H9 (cell line): Measurements from ENCODE around the gene NEMF. TPM values are rescaled to one million over a fixed set of nuclear protein-coding genes. Genes with fewer than 3 reads are reported as not detected.
A peak's percentile ranks its signal among the peaks of the same experiment; 100 is the strongest.
"Not testable (repeated sequence)": the region's sequence is repeated elsewhere in the genome, so short reads cannot be mapped to it uniquely, and the experiment has no call there.

Source experiments
- DNase-seq: peaks from one replicate; pipeline ENCODE4 v3.0.0-alpha.2; 2017
- H2AFZ ChIP-seq: one replicate; pipeline ENCODE4 v1.6.1; 2013; ENCODE audit warnings: mild to moderate bottlenecking, low read length, control low read depth, moderate library complexity
- H2AK5ac ChIP-seq: 2 replicates; pipeline ENCODE4 v1.6.1; 2013; ENCODE audit warnings: low read length, control low read depth, mixed read lengths; ENCODE audit not compliant: insufficient read length
- H2BK120ac ChIP-seq: one replicate; pipeline ENCODE4 v1.6.1; 2013; ENCODE audit warnings: low read depth, mild to moderate bottlenecking, low read length, control low read depth, inconsistent platforms; ENCODE audit not compliant: poor library complexity, severe bottlenecking
- H2BK12ac ChIP-seq: 2 replicates; pipeline ENCODE4 v1.6.1; 2013; ENCODE audit warnings: low read length, control low read depth, mixed read lengths, low read depth; ENCODE audit not compliant: insufficient read length
- H2BK15ac ChIP-seq: 2 replicates; pipeline ENCODE4 v1.6.1; 2013; ENCODE audit warnings: low read depth, low read length, control low read depth
- H2BK20ac ChIP-seq: one replicate; pipeline ENCODE4 v1.6.1; 2013; ENCODE audit warnings: low read depth, mild to moderate bottlenecking, low read length, control low read depth, inconsistent platforms; ENCODE audit not compliant: poor library complexity, severe bottlenecking
- H2BK5ac ChIP-seq: 2 replicates; pipeline ENCODE4 v1.6.1; 2013; ENCODE audit warnings: low read length, control low read depth, mixed read lengths; ENCODE audit not compliant: insufficient read length
- H3K14ac ChIP-seq: 2 replicates; pipeline ENCODE4 v1.6.1; 2013; ENCODE audit warnings: low read length, control low read depth; ENCODE audit not compliant: insufficient read depth
- H3K18ac ChIP-seq: 2 replicates; pipeline ENCODE4 v1.6.1; 2013; ENCODE audit warnings: low read depth, mild to moderate bottlenecking, mixed read lengths, low read length, control low read depth; ENCODE audit not compliant: insufficient read length
- H3K23ac ChIP-seq: 2 replicates; pipeline ENCODE4 v1.6.1; 2013; ENCODE audit warnings: low read length, control low read depth, mixed read lengths, low read depth; ENCODE audit not compliant: insufficient read length
- H3K23me2 ChIP-seq: 2 replicates; pipeline ENCODE4 v1.6.1; 2013; ENCODE audit warnings: low read depth, mild to moderate bottlenecking, mixed read lengths, low read length, control low read depth; ENCODE audit not compliant: insufficient read length, poor library complexity, severe bottlenecking
- H3K27ac ChIP-seq: 2 replicates; pipeline ENCODE4 v1.5.1; 2013; ENCODE audit warnings: low read length, control low read depth, mixed read lengths, low read depth; ENCODE audit not compliant: insufficient read length
- H3K27me3 ChIP-seq: 2 replicates; pipeline ENCODE4 v1.6.1; 2013; ENCODE audit warnings: low read length, control low read depth, inconsistent platforms; ENCODE audit not compliant: insufficient read depth
- H3K4ac ChIP-seq: 2 replicates; pipeline ENCODE4 v1.6.1; 2013; ENCODE audit warnings: low read depth, mild to moderate bottlenecking, control low read depth, inconsistent platforms, low read length, moderate library complexity
- H3K4me1 ChIP-seq: 2 replicates; pipeline ENCODE4 v1.6.1; 2013; ENCODE audit warnings: low read length, control low read depth, inconsistent platforms; ENCODE audit not compliant: insufficient read depth
- H3K4me2 ChIP-seq: 2 replicates; pipeline ENCODE4 v1.6.1; 2013; ENCODE audit warnings: low read length, control low read depth, mixed read lengths; ENCODE audit not compliant: insufficient read length, insufficient read depth
- H3K56ac ChIP-seq: 2 replicates; pipeline ENCODE4 v1.6.1; 2013; ENCODE audit warnings: low read depth, mild to moderate bottlenecking, mixed read lengths, low read length, control low read depth; ENCODE audit not compliant: insufficient read length
- H3K79me1 ChIP-seq: 2 replicates; pipeline ENCODE4 v1.6.1; 2013; ENCODE audit warnings: low read depth, mild to moderate bottlenecking, moderate library complexity, low read length, control low read depth, inconsistent platforms; ENCODE audit not compliant: insufficient read depth, poor library complexity, severe bottlenecking
- H3K79me2 ChIP-seq: 2 replicates; pipeline ENCODE4 v1.6.1; 2013; ENCODE audit warnings: low read length, control low read depth, inconsistent platforms; ENCODE audit not compliant: insufficient read depth
- H3K9ac ChIP-seq: 2 replicates; pipeline ENCODE4 v1.6.1; 2013; ENCODE audit warnings: low read length, control low read depth, mixed read lengths; ENCODE audit not compliant: insufficient read length; ENCODE audit errors: extremely low read depth
- H3K9me3 ChIP-seq: one replicate; pipeline ENCODE4 v1.6.1; 2013; ENCODE audit warnings: low read depth, low read length, inconsistent platforms; ENCODE audit not compliant: control insufficient read depth
- H3T11ph ChIP-seq: one replicate; pipeline ENCODE4 v1.6.1; 2013; ENCODE audit warnings: mild to moderate bottlenecking, low read length, control low read depth, inconsistent platforms
- H4K20me1 ChIP-seq: one replicate; pipeline ENCODE4 v1.6.1; 2013; ENCODE audit not compliant: control insufficient read depth, insufficient read length, insufficient read depth
- H4K5ac ChIP-seq: 2 replicates; pipeline ENCODE4 v1.6.1; 2013; ENCODE audit warnings: low read depth, mild to moderate bottlenecking, mixed read lengths, low read length, control low read depth; ENCODE audit not compliant: insufficient read length
- H4K8ac ChIP-seq: replicated peaks from 2 replicates; pipeline ENCODE4 v1.6.1; 2013; ENCODE audit warnings: low read length, control low read depth, mixed read lengths, low read depth; ENCODE audit not compliant: insufficient read length
- H4K91ac ChIP-seq: 2 replicates; pipeline ENCODE4 v1.6.1; 2013; ENCODE audit warnings: low read depth, mild to moderate bottlenecking, moderate library complexity, mixed read lengths, low read length, control low read depth; ENCODE audit not compliant: insufficient read length
- H3K27ac Mint-ChIP-seq, 3 experiments: 2 replicates in 2 of 3; 3 replicates in 1 of 3; pipeline ENCODE4 v1.8.0; 2020 to 2021; ENCODE audit warnings: mixed read lengths in 3 of 3, mild to moderate bottlenecking in 1 of 3, moderate library complexity in 1 of 3
- H3K27me3 Mint-ChIP-seq: 2 replicates; pipeline ENCODE4 v1.8.0; 2021; ENCODE audit warnings: low read depth, mild to moderate bottlenecking, moderate library complexity, mixed read lengths
- H3K36me3 Mint-ChIP-seq, 3 experiments: 2 replicates in 2 of 3; 3 replicates in 1 of 3; pipeline ENCODE4 v1.8.0; 2020 to 2021; ENCODE audit warnings: low read depth in 3 of 3, mixed read lengths in 3 of 3; ENCODE audit not compliant: insufficient read depth in 1 of 3
- H3K4me1 Mint-ChIP-seq, 2 experiments: 2 replicates each; pipeline ENCODE4 v1.8.0; 2020; ENCODE audit warnings: mixed read lengths in 2 of 2
- H3K4me3 Mint-ChIP-seq, 2 experiments: 2 replicates in 1 of 2; 3 replicates in 1 of 2; pipeline ENCODE4 v1.8.0; 2020 to 2021; ENCODE audit warnings: mild to moderate bottlenecking in 2 of 2, mixed read lengths in 2 of 2, moderate library complexity in 1 of 2
- H3K9me3 Mint-ChIP-seq, 2 experiments: 2 replicates in 1 of 2; 3 replicates in 1 of 2; pipeline ENCODE4 v1.8.0; 2020; ENCODE audit warnings: mild to moderate bottlenecking in 2 of 2, mixed read lengths in 2 of 2, moderate library complexity in 1 of 2
- CTCF ChIP-seq: fragments of 200-600 bp; sonication (generic); conservative IDR thresholded peaks from 3 replicates; pipeline ENCODE4 v1.8.0; 2021; ENCODE audit warnings: antibody characterized with exemption, mild to moderate bottlenecking
- WGBS: extraction: QIAGEN DNeasy Blood & Tissue Kit; methylation state at CpG from one replicate; pipeline ENCODE4 v1.1.7; 2013; ENCODE audit warnings: missing lambda C conversion rate, low lambda C conversion rate, mixed read lengths; ENCODE audit not compliant: insufficient read length; ENCODE audit errors: extremely low coverage; 5-methylcytosine and 5-hydroxymethylcytosine counted together
- total RNA-seq: library from RNA; stranded (reverse); gene quantifications from 2 replicates; pipeline ENCODE4 v1.2.1, GENCODE V29; 2021

Gene NEMF
- total RNA-seq, 1 experiment from 2014 or later: 57.4 TPM

GRCh38 chr14:49816844-49817243 lies 35.7 kb downstream of the NEMF start:
- Histone ChIP-seq H2BK5ac (no peak overlapping the region), H3K27ac (no peak overlapping the region)

GRCh38 chr14:49816118-49816517 lies 36.5 kb downstream of the NEMF start:
- H3K27me3 ChIP-seq, H3K9me3 Mint-ChIP-seq, H2AFZ ChIP-seq, H2AK5ac ChIP-seq, H3K79me2 ChIP-seq, H3K4ac ChIP-seq, H3T11ph ChIP-seq, H2BK120ac ChIP-seq, H3K4me3 Mint-ChIP-seq, H4K8ac ChIP-seq, H3K9ac ChIP-seq, H2BK12ac ChIP-seq, H2BK15ac ChIP-seq, H3K27me3 Mint-ChIP-seq, H3K27ac ChIP-seq, H4K91ac ChIP-seq, H3K4me1 Mint-ChIP-seq, H3K23ac ChIP-seq, H2BK5ac ChIP-seq, H3K56ac ChIP-seq, H3K79me1 ChIP-seq, H2BK20ac ChIP-seq, H3K23me2 ChIP-seq, DNase-seq, H3K14ac ChIP-seq, H4K5ac ChIP-seq, H3K4me2 ChIP-seq, H3K18ac ChIP-seq, H3K4me1 ChIP-seq, H3K9me3 ChIP-seq, H4K20me1 ChIP-seq: not testable (repeated sequence)
- H3K36me3 Mint-ChIP-seq: peaks cover 59 to 89% (median 86%) of the 10 kb centered on the region in 3 experiments
- H3K27ac Mint-ChIP-seq: peak overlapping the region in 1 of 3 experiments; percentile 53; a peak in 3 of 7 replicates
- WGBS: no CpG with 5 or more reads among the region's 2 CpGs

More at GRCh38 chr14:49816844-49817243, 35.7 kb downstream of the NEMF start:
- H3K4me3 Mint-ChIP-seq: no peak overlapping the region
- no peak overlapping the region for H4K5ac ChIP-seq
- H3K9me3 ChIP-seq: no peaks in the 10 kb centered on the region
- no peak overlapping the region for H3T11ph ChIP-seq
- H2BK120ac ChIP-seq: no peak overlapping the region
- H2BK15ac ChIP-seq: no peak overlapping the region
- H3K56ac ChIP-seq: no peak overlapping the region
- H2BK20ac ChIP-seq: no peak overlapping the region
- H3K23me2 ChIP-seq: no peaks in the 10 kb centered on the region
- H2AFZ ChIP-seq: no peak overlapping the region
- H3K79me1 ChIP-seq: no peaks in the 10 kb centered on the region
- no peaks in the 10 kb centered on the region; a peak in 1 of 5 replicates for H3K9me3 Mint-ChIP-seq
- no peaks in the 10 kb centered on the region for H3K79me2 ChIP-seq
- no peaks in the 10 kb centered on the region for H3K27me3 Mint-ChIP-seq
- no peak overlapping the region for H3K23ac ChIP-seq
- DNase-seq: no peak
- no peak overlapping the region for H4K91ac ChIP-seq
- H3K4me1 Mint-ChIP-seq: no peaks in the 10 kb centered on the region
- WGBS: no CpG with 5 or more reads among the region's 3 CpGs
- H4K20me1 ChIP-seq: no peaks in the 10 kb centered on the region
- TF ChIP-seq CTCF: no peak
- no peak overlapping the region for H3K27ac Mint-ChIP-seq
- no peak overlapping the region for H2BK12ac ChIP-seq
- H3K18ac ChIP-seq: no peak overlapping the region
- H3K36me3 Mint-ChIP-seq: peaks cover 57 to 84% (median 80%) of the 10 kb centered on the region in 3 experiments
- H4K8ac ChIP-seq: no peak overlapping the region
- no peaks in the 10 kb centered on the region for H3K4me1 ChIP-seq
- no peak overlapping the region for H2AK5ac ChIP-seq
- H3K27me3 ChIP-seq: no peaks in the 10 kb centered on the region
- no peak overlapping the region for H3K4ac ChIP-seq
- no peak overlapping the region for H3K4me2 ChIP-seq
- H3K14ac ChIP-seq: no peak overlapping the region
- no peak overlapping the region for H3K9ac ChIP-seq
